Diencephalon (tissue), 1 donor: ENCODE measurements around the gene CHRND. TPM values are rescaled to one million over a fixed set of nuclear protein-coding genes. Genes with fewer than 3 reads are reported as not detected.

Source experiments
- total RNA-seq: library from RNA; depleted of rRNA; stranded (reverse); fragments of >200 nt; gene quantifications from one replicate; pipeline ENCODE4 v1.2.3, GENCODE V29; 2014

The CHRND gene
- 0.23 TPM for total RNA-seq

GRCh38 chr2:232525791-232526371 is at the start of gene CHRND:
Gene CHRND (plus strand): TSS chr2:232526160. CDS start chr2:232526216, 56 bp downstream.

GRCh38 chr2:232487385-232488096 is 38.4 kb upstream of the CHRND start, which contains the start of gene ECEL1:
Gene ECEL1 (minus strand): TSS chr2:232487834. CDS start chr2:232486653, 1,181 bp downstream.

DNA sequence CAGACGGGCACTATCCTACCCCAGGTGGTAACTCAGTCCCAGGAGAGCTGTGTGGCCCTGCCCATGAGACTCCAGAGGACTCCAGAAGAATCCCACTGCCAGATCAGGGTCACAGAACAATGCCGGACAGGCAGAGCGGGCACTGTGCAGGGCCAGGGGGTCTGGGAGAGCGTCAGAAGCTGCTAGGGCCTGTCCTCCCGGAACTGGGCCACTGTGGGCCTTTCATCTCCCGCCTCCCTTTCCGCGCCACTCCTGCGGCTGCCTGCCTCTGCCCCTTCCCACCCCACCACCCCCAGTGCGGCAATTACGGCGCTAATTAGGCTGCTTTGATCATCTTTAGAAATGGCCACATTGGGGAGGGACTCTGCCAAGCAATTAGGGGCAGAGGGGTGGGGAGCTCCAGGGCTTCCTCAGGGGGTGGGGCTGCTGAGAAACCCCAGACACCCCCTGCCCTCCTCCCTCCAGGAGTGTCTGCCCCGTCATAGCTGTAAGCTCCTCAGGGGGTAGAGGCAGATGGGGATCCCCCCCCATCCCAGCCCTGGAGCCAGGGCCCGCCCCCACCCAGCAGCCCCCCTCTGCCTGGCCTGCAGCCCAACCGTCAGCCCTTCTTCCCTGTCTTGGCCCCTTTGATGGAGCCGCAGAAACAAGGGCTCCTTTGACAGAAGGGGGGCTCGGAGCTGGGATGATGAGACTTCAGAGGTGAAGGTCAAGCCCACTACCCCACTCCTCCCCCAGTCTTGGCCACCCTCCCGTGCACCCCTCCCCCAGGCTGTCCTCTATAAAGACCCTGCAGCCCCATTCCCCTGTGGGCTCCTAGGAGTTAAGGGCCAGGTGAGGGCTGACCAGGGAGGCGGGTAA is 6.2 kb upstream of the CHRND start, which contains the start of gene PRSS56:
PRSS56 (plus strand) TSS at position 808 of the 858 bp plus-strand sequence. CDS start 211 bp downstream, outside the sequence.

DNA sequence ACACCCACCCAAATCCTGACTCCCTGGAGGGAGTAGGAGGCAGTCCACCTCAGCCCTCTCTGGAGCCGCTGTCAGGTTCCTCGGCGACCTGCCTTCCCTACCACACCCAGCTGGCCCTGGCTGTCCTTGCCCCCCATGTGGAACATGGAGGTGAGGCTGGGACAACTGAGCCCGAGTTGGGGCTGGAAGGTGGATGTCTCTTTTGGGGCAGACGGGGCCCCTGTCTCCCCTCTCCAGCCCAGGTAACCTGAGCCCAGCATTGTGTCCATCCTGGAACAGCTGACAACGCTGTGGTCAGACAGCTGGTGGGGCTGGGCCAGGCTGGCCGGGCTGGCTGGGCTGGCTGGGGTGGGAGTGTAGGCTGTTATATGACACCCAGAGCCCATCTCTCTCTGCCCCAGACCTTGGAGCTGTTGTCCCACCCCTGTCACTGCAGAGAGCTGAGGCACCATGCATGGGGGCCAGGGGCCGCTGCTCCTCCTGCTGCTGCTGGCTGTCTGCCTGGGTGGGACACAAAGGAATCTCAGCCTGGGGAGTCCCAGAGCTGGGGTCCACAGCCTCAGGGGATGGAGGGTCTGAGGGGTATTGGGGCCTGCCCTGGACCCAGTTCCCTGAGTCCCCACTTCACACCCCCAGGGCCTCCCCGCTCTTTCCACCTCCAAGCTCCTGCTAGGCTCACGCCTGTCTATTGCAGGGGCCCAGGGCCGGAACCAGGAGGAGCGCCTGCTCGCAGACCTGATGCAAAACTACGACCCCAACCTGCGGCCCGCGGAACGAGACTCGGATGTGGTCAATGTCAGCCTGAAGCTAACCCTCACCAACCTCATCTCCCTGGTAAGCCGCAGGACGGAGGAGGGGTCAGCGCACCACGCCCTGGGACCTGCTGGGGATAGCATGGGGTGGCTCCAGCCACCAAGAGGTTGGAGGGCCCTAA is 13.6 kb downstream of the CHRND start, which contains the start of gene CHRNG:
CHRNG (plus strand) TSS at position 395 of the 934 bp plus-strand sequence; CDS start at position 451, 56 bp downstream.

DNA sequence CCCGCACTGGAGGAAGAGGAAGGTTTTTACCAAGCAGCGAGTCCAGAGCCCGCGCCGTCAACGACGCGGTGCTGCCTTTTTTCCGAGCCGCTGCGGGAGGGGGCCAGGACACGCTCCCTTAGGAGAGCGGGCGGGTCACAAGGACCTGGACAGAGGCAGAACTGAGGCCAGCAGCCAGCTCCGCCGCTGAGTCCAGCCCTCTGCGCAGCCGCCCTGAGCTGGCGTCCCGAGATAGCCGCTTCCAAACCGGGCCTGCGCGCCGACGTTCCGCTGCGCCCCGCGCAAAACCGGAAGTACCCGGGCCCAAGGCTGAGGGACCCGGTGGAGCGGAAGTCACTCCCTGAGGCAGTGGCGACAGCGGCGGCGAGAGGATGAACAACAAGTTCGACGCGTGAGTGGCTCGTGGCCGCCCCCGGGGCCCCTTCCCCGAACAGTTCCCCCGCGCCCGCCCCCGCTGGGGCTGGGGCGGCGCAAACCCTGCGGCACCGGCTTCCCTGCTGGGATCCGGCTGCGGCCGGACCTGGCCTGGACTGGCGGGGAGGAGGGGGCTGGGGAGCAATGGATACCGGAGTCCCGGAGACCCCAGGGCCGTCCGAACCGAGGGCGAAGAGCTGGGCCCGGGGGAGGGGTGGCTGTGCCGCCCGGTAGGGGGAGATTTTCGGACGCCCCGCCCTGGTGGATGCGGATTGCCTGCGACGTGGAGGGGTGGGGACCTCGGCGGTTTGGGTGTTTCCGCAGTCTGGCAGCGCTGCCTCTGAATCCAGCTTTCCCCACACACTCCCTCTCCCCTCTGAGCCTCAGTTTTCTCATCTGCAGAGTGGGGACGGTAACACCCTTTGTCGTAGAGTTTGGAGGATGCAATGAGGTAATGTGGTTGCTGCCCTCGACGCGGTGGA is 24.6 kb downstream of the CHRND start, which contains the start of the genes EIF4E2 and TIGD1:
EIF4E2 (plus strand) TSS at position 336 of the 896 bp plus-strand sequence; CDS start at position 372, 36 bp downstream.
TIGD1 (minus strand) TSS at position 204 of the 896 bp plus-strand sequence. CDS start 675 bp downstream, outside the sequence.

Other genes with a start within 250 kb of the CHRND start
- gene ALPP, start 147.4 kb upstream of the CHRND start, total RNA-seq, result not detected
- gene ALPG, start 119.3 kb upstream of the CHRND start, total RNA-seq, result not detected
- not detected for gene ALPI, start 70.0 kb upstream of the CHRND start, total RNA-seq
- 27.0 TPM for gene ECEL1, start 38.3 kb upstream of the CHRND start, total RNA-seq
- gene PRSS56, start 5.8 kb upstream of the CHRND start, total RNA-seq, result 1.6 TPM
- gene CHRNG, start 13.5 kb downstream of the CHRND start, total RNA-seq, result not detected
- gene TIGD1, start 24.4 kb downstream of the CHRND start, total RNA-seq, result 12.7 TPM
- gene EIF4E2, start 24.5 kb downstream of the CHRND start, total RNA-seq, result 49.6 TPM
- 3.7 TPM for gene EFHD1, start 107.4 kb downstream of the CHRND start, total RNA-seq
- gene GIGYF2, start 171.2 kb downstream of the CHRND start, total RNA-seq, result 109 TPM